ENCODE results near the gene ESYT1.

Gene ESYT1, protein sequence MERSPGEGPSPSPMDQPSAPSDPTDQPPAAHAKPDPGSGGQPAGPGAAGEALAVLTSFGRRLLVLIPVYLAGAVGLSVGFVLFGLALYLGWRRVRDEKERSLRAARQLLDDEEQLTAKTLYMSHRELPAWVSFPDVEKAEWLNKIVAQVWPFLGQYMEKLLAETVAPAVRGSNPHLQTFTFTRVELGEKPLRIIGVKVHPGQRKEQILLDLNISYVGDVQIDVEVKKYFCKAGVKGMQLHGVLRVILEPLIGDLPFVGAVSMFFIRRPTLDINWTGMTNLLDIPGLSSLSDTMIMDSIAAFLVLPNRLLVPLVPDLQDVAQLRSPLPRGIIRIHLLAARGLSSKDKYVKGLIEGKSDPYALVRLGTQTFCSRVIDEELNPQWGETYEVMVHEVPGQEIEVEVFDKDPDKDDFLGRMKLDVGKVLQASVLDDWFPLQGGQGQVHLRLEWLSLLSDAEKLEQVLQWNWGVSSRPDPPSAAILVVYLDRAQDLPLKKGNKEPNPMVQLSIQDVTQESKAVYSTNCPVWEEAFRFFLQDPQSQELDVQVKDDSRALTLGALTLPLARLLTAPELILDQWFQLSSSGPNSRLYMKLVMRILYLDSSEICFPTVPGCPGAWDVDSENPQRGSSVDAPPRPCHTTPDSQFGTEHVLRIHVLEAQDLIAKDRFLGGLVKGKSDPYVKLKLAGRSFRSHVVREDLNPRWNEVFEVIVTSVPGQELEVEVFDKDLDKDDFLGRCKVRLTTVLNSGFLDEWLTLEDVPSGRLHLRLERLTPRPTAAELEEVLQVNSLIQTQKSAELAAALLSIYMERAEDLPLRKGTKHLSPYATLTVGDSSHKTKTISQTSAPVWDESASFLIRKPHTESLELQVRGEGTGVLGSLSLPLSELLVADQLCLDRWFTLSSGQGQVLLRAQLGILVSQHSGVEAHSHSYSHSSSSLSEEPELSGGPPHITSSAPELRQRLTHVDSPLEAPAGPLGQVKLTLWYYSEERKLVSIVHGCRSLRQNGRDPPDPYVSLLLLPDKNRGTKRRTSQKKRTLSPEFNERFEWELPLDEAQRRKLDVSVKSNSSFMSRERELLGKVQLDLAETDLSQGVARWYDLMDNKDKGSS

DNA sequence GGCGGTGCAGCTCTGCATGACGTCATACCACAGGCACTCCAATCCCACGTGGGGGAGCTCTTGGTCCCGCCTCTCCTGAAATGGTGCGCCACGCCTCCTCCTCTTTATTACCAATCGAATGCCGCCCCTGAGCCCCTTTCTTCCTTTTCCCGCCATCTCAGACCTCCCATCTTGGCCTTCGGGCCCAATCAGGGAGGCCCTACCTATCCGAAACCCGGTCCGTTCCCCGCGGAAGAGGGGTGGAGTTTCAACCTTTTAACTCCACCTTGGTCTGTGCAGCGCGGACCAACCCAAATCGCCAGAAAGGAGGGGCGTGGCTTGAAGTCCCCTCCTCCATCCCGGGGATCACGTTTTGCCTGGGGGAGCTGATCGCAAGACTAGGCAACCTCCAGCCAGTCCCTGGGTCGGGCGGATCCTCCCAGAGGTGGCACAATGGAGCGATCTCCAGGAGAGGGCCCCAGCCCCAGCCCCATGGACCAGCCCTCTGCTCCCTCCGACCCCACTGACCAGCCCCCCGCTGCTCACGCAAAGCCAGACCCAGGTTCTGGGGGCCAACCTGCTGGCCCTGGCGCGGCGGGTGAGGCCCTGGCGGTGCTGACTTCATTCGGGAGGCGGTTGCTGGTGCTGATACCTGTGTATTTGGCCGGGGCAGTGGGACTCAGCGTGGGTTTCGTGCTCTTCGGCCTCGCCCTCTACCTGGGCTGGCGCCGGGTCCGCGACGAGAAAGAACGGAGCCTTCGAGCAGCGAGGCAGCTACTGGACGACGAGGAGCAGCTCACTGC, at the start of gene ESYT1:
ESYT1 (plus strand) TSS at position 380 of the 782 bp plus-strand sequence; CDS start at position 433, 53 bp downstream.
- peak within 1 kb of the TSS; percentile 95 for H3K4me3 ChIP-seq (ENCODE audit: insufficient read length, low read depth)
- peak within 1 kb of the TSS; percentile 98 for H3K9ac ChIP-seq (ENCODE audit: insufficient read length, low read depth)

DNA sequence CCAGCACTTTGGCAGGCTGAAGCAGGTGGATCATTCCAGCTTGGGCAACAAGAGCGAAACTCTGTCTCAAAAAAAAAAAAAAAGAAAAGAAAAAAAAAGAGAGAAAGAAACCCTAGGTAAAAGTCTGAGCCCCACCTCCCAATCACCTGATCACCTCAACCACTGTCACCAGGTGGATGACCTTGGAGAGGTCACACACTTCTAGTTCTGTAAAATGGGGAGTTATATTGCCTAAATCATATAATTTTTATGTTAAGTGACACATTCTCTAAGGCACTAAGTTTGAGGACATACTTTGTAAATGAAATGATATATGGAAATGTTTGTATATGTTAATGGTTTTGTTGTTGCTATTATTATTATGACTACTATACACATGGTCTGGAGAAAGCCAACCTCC, 49.6 kb upstream of the ESYT1 start:
- TF ChIP-seq YY1 (IDR thresholded peaks at IDR 0.05; ENCODE audit: insufficient read depth, insufficient read length): no peak
- TF ChIP-seq ZNF274 (IDR thresholded peaks at IDR 0.05; ENCODE audit: low read depth, low read length): no peak
- no peak for TF ChIP-seq SUZ12 (IDR thresholded peaks at IDR 0.05; ENCODE audit: extremely low read depth, insufficient read depth, insufficient read length)
- no peak for DNase-seq (ENCODE audit: low read depth, low spot score)
- Histone ChIP-seq H3K27me3 (ENCODE audit: insufficient read depth, insufficient read length) (no peaks in the 10 kb centered on the region), H3K9me3 (ENCODE audit: insufficient read depth, low read length) (peaks cover 6% of the 10 kb centered on the region; the same call in 1 of the 2 replicates), H3K4me1 (ENCODE audit: insufficient read depth, insufficient read length) (peaks cover 10% of the 10 kb centered on the region), H3K4me3 (ENCODE audit: insufficient read length, low read depth) (no peak overlapping the region), H3K36me3 (ENCODE audit: insufficient read depth, insufficient read length, low read length) (no peaks in the 10 kb centered on the region), H3K9ac (ENCODE audit: insufficient read length, low read depth) (no peak overlapping the region)

More for the DNA sequence above, at the start of gene ESYT1:
- Histone ChIP-seq H3K9me3 (ENCODE audit: insufficient read depth, low read length) (peaks cover 15% of the 10 kb centered on the region), H3K36me3 (ENCODE audit: insufficient read depth, insufficient read length, low read length) (peaks cover 29% of the 10 kb centered on the region), H3K27me3 (ENCODE audit: insufficient read depth, insufficient read length) (no peaks in the 10 kb centered on the region), H3K4me1 (ENCODE audit: insufficient read depth, insufficient read length) (peaks cover 6% of the 10 kb centered on the region)
- DNase-seq (ENCODE audit: low read depth, low spot score): peak; percentile 100
- no peak for TF ChIP-seq SUZ12 (IDR thresholded peaks at IDR 0.05; ENCODE audit: extremely low read depth, insufficient read depth, insufficient read length)
- TF ChIP-seq YY1 (IDR thresholded peaks at IDR 0.05; ENCODE audit: insufficient read depth, insufficient read length): no peak
- TF ChIP-seq ZNF274 (IDR thresholded peaks at IDR 0.05; ENCODE audit: low read depth, low read length): no peak

DNA sequence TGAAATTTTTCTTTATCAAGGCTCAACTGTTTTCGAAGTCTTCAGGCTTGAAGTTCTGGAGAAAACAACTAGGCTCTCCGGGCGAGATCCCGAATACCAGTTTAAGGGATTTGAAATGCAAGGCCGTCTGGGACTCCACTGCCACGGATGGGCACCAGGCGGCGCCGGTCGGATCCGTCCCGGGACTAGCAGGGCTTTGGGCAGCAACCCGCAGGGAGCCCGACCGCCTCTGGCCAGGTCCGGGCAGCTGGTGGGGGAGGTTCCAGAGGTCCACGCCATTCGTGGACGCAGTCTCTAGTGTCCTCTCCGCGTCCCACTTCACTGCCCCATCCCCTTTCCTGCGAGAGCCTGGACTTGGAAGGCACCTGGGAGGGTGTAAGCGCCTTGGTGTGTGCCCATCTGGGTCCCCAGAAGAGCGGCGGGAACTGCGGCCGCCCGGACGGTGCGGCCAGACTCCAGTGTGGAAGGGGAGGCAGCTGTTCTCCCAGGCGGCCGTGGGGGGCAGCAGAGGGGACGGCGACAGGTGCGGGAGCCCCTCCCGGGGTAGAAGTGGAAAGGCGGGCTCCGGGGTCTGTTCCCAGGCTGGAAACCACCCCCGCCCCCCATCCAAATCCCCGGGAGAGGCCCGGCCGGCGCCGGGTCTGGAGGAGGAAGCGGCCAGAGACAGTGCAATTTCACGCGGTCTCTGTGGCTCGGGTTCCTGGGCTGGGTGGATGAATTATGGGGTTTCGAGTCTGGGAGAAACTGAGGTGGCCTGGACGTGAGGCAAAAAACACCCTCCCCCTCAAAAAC, 48.9 kb upstream of the ESYT1 start:
- Histone ChIP-seq H3K4me1 (ENCODE audit: insufficient read depth, insufficient read length) (peaks cover 10% of the 10 kb centered on the region), H3K27me3 (ENCODE audit: insufficient read depth, insufficient read length) (no peaks in the 10 kb centered on the region)
- peak; percentile 83 for DNase-seq (ENCODE audit: low read depth, low spot score)

DNA sequence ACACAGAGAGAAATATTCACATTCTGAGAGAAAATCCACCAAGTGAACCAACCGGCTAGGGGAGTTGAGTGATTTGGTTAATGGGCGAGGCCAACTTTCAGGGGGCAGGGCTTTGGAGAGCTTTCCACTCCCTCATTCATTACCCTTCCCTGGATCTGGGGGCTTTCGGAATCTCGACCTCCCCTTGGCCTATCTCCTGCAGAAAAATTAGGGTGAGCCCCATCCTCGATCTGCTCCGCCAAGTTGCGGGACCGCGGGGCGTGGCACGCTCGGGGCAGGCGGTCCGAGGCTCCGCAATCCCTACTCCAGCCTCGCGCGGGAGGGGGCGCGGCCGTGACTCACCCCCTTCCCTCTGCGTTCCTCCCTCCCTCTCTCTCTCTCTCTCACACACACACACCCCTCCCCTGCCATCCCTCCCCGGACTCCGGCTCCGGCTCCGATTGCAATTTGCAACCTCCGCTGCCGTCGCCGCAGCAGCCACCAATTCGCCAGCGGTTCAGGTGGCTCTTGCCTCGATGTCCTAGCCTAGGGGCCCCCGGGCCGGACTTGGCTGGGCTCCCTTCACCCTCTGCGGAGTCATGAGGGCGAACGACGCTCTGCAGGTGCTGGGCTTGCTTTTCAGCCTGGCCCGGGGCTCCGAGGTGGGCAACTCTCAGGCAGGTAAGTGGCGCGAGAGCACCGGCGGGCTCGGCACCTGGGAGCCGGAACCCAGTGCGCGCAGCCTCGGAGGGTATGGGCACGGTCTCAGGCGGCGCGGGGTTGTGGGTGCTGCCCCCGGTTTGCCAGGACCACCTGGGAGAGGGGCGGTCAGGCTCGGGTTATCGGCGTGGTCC, 48.1 kb upstream of the ESYT1 start, which contains the start of gene ERBB3:
ERBB3 (plus strand) TSS at position 443 of the 833 bp plus-strand sequence; CDS start at position 579, 136 bp downstream.
- no peak for TF ChIP-seq YY1 (IDR thresholded peaks at IDR 0.05; ENCODE audit: insufficient read depth, insufficient read length)
- TF ChIP-seq ZNF274 (IDR thresholded peaks at IDR 0.05; ENCODE audit: low read depth, low read length): no peak
- TF ChIP-seq SUZ12 (IDR thresholded peaks at IDR 0.05; ENCODE audit: extremely low read depth, insufficient read depth, insufficient read length): no peak
- DNase-seq (ENCODE audit: low read depth, low spot score): peak; percentile 71
- Histone ChIP-seq H3K4me1 (ENCODE audit: insufficient read depth, insufficient read length) (peaks cover 10% of the 10 kb centered on the region), H3K9ac (ENCODE audit: insufficient read length, low read depth) (peak within 1 kb of the TSS; percentile 98), H3K9me3 (ENCODE audit: insufficient read depth, low read length) (peaks cover 6% of the 10 kb centered on the region; the same call in 1 of the 2 replicates), H3K4me3 (ENCODE audit: insufficient read length, low read depth) (peak within 1 kb of the TSS; percentile 91), H3K27me3 (ENCODE audit: insufficient read depth, insufficient read length) (no peaks in the 10 kb centered on the region), H3K36me3 (ENCODE audit: insufficient read depth, insufficient read length, low read length) (peaks cover 2% of the 10 kb centered on the region)

More for the DNA sequence above, 48.9 kb upstream of the ESYT1 start:
- peak overlapping the region; percentile 91 for H3K4me3 ChIP-seq (ENCODE audit: insufficient read length, low read depth)
- H3K9ac ChIP-seq (ENCODE audit: insufficient read length, low read depth): peak overlapping the region; percentile 98
- H3K36me3 ChIP-seq (ENCODE audit: insufficient read depth, insufficient read length, low read length): no peaks in the 10 kb centered on the region
- H3K9me3 ChIP-seq (ENCODE audit: insufficient read depth, low read length): peaks cover 6% of the 10 kb centered on the region; the same call in 1 of the 2 replicates
- no peak for TF ChIP-seq ZNF274 (IDR thresholded peaks at IDR 0.05; ENCODE audit: low read depth, low read length)
- TF ChIP-seq YY1 (IDR thresholded peaks at IDR 0.05; ENCODE audit: insufficient read depth, insufficient read length): no peak
- no peak for TF ChIP-seq SUZ12 (IDR thresholded peaks at IDR 0.05; ENCODE audit: extremely low read depth, insufficient read depth, insufficient read length)

DNA sequence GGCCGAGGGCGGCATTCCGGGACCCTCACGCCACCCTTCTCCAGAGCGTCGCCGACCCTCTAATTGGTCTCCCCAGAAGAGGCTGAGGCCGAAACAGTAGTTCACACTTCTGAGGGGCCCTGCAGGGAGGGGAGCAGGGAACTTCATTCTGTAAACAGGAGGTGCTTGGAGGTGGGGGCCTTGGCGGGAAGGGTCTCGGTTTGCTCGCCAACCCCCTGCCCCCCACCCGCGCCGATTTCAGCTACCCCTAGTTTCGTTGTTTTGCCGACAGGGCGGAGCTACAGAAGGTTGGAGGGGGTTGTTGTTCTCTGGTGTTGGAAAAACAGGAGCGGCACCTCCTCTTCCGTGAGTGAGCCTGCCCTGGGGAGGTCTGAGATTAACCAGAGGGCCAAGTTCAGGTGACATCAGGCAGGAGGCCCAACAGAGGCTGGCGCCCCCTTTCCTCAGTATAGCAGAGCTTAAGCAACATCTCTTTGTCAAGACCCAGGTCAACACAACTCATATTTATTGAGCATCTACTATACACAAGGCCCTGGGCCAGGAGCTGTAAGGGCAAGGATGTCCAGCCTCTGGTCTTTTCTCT, 47.4 kb upstream of the ESYT1 start:
- Histone ChIP-seq H3K4me3 (ENCODE audit: insufficient read length, low read depth) (peak overlapping the region; percentile 91), H3K4me1 (ENCODE audit: insufficient read depth, insufficient read length) (peaks cover 10% of the 10 kb centered on the region), H3K36me3 (ENCODE audit: insufficient read depth, insufficient read length, low read length) (peaks cover 5% of the 10 kb centered on the region), H3K9me3 (ENCODE audit: insufficient read depth, low read length) (peaks cover 6% of the 10 kb centered on the region; the same call in 1 of the 2 replicates), H3K9ac (ENCODE audit: insufficient read length, low read depth) (peak overlapping the region; percentile 98), H3K27me3 (ENCODE audit: insufficient read depth, insufficient read length) (no peaks in the 10 kb centered on the region)
- TF ChIP-seq ZNF274 (IDR thresholded peaks at IDR 0.05; ENCODE audit: low read depth, low read length) (no peak), YY1 (IDR thresholded peaks at IDR 0.05; ENCODE audit: insufficient read depth, insufficient read length) (no peak), SUZ12 (IDR thresholded peaks at IDR 0.05; ENCODE audit: extremely low read depth, insufficient read depth, insufficient read length) (no peak)
- no peak for DNase-seq (ENCODE audit: low read depth, low spot score)

Data from NT2/D1 (cell line).